ENCODE results near the gene LAIR1. TPM values are rescaled to one million over a fixed set of nuclear protein-coding genes. Genes with fewer than 3 reads are reported as not detected.

Gene LAIR1
- total RNA-seq, 2 donors from 2014 or later = 5.2 to 9.3 TPM

DNA sequence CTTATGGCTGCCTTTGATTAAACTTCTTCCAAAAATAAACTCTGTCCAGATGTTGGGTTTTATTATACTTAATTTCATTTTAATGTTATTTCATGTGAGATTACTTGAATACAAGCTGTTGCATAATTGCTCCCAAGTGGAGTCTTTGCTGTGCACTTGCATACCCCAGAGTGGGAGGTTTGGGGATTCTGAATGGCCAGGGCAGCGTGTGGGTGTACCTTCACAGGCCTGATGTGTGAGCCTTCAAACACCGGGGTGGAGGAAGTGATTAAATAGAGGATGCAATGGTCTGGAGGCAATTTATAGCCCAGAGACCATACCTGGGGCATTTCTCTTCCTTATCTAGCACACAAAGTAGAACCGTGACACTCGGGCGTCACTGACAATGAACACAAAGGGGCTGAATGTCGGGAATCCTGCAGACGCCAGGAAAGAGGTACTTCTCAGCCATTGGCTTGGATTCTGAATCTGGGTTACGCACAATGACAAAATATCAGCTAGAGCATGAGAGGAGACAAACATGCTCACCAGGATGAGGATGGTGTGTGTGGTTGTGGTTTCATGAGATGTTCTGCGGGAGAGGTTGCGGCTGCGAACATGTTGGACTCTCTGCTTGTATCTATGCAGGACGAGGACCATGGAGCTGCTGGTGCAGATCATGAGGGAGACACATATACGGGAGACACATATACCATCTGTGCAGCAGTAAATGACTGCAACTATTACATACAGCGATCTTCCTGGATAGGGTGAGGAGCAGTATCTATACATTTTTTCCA is 44.6 kb downstream of the LAIR1 start:
- no peak overlapping the region for H3K4me3 ChIP-seq
- no peak overlapping the region for H3K9ac ChIP-seq (ENCODE audit: low read depth in 2 of 2, low read length in 2 of 2)
- intact Hi-C loops (cut with DNase I) = no loop called here
- no peaks in the 10 kb centered on the region for H3K27me3 ChIP-seq
- DNase-seq = no peak
- H3K9me3 ChIP-seq = no peaks in the 10 kb centered on the region
- no peak overlapping the region for H3K27ac ChIP-seq
- H3K36me3 ChIP-seq = no peaks in the 10 kb centered on the region
- H3K4me1 ChIP-seq = no peaks in the 10 kb centered on the region
- TF ChIP-seq, protein P1, sequence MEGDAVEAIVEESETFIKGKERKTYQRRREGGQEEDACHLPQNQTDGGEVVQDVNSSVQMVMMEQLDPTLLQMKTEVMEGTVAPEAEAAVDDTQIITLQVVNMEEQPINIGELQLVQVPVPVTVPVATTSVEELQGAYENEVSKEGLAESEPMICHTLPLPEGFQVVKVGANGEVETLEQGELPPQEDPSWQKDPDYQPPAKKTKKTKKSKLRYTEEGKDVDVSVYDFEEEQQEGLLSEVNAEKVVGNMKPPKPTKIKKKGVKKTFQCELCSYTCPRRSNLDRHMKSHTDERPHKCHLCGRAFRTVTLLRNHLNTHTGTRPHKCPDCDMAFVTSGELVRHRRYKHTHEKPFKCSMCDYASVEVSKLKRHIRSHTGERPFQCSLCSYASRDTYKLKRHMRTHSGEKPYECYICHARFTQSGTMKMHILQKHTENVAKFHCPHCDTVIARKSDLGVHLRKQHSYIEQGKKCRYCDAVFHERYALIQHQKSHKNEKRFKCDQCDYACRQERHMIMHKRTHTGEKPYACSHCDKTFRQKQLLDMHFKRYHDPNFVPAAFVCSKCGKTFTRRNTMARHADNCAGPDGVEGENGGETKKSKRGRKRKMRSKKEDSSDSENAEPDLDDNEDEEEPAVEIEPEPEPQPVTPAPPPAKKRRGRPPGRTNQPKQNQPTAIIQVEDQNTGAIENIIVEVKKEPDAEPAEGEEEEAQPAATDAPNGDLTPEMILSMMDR (IDR thresholded peaks at IDR 0.05) = no peak

DNA sequence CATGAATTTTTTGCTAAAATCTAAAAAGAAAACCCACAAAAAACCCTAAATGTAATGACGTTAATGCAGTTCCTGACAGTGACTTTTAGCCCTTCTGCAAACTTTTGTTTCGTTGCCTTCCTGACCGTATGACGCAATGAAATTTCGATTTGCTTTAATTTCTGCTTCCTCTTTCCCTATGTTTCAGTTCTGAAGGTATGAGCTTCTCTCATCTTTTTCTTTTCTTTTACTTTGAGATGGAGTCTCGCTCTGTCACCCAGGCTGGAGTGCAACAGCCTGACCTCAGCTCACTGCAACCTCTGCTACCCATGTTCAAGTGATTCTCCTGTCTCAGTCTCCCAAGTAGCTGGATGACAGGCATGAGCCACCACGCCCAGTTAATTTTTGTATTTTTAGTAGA is 45.7 kb downstream of the LAIR1 start:
- intact Hi-C loops (cut with DNase I) = no loop called here
- H3K4me3 ChIP-seq = no peak overlapping the region
- no peaks in the 10 kb centered on the region for H3K27me3 ChIP-seq
- no peaks in the 10 kb centered on the region for H3K36me3 ChIP-seq
- no peak overlapping the region for H3K27ac ChIP-seq
- H3K4me1 ChIP-seq = no peaks in the 10 kb centered on the region
- no peak overlapping the region for H3K9ac ChIP-seq (ENCODE audit: low read depth in 2 of 2, low read length in 2 of 2)
- H3K9me3 ChIP-seq = no peaks in the 10 kb centered on the region
- no peak for DNase-seq
- TF ChIP-seq, protein P1 (IDR thresholded peaks at IDR 0.05) = no peak

DNA sequence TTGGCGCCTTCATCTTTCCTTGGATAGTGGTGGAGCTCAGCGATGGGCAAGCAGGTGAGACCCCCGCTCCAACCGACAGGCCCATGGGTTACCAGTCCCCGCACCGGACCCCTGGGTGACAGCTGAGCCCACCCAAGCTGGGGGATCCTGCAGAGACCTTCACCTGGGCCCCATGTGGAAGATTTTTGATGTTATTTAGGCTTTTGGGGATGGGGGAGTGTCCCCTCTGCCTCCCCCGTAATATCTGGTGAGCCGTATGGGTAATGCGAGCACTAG is 46.8 kb downstream of the LAIR1 start:
- intact Hi-C loops (cut with DNase I) = no loop called here

DNA sequence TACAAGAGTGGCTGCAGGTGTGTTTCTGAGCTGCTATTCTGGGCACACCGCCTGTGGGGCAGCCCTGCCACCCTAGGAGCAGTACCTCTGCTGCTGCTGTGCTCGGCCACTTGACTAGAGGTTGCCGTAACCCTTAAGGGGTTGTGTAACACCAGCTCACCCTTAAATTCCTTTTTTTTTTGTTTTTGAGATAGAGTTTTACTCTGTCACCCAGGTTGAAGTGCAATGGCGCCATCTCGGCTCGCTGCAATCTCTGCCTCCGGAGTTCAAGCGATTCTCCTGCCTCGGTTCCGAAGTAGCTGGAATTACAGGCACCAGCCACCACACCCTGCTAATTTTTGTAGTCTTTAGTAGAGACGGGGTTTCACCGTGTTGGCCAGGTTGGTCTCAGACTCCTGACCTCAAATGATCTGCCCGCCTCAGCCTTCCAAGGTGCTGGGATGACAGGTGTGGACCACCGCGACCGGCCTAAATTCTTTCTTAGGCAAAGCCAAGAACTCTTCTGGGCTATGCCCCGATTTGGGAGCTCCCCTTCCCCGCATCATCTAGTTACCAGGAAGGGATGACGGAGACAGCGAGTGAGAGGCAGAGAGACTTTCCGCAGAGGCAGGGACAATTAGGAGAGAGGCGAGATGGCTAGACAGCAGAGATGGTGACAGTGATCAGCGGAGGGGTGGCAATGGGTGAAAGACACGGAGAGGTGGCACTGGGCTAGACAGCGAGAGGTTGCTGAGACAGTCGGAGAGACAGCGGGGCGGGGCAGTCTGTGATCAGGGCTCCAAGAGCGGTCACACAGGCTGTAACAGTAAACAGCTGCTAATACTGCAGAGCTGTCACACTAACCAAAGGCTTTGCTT is 47.4 kb downstream of the LAIR1 start:
- Histone ChIP-seq H3K9me3 (no peaks in the 10 kb centered on the region), H3K36me3 (no peaks in the 10 kb centered on the region), H3K27me3 (no peaks in the 10 kb centered on the region), H3K27ac (no peak overlapping the region), H3K4me1 (no peaks in the 10 kb centered on the region), H3K9ac (ENCODE audit: low read depth in 2 of 2, low read length in 2 of 2) (no peak overlapping the region), H3K4me3 (no peak overlapping the region)
- no peak for DNase-seq
- TF ChIP-seq, protein P1 (IDR thresholded peaks at IDR 0.05) = no peak
- intact Hi-C loops (cut with DNase I) = no loop called here

More for the DNA sequence above, 46.8 kb downstream of the LAIR1 start:
- Histone ChIP-seq H3K27ac (no peak overlapping the region), H3K9ac (ENCODE audit: low read depth in 2 of 2, low read length in 2 of 2) (no peak overlapping the region), H3K27me3 (no peaks in the 10 kb centered on the region), H3K36me3 (no peaks in the 10 kb centered on the region), H3K9me3 (no peaks in the 10 kb centered on the region), H3K4me3 (no peak overlapping the region), H3K4me1 (no peaks in the 10 kb centered on the region)
- no peak for DNase-seq
- TF ChIP-seq, protein P1 (IDR thresholded peaks at IDR 0.05) = no peak

DNA sequence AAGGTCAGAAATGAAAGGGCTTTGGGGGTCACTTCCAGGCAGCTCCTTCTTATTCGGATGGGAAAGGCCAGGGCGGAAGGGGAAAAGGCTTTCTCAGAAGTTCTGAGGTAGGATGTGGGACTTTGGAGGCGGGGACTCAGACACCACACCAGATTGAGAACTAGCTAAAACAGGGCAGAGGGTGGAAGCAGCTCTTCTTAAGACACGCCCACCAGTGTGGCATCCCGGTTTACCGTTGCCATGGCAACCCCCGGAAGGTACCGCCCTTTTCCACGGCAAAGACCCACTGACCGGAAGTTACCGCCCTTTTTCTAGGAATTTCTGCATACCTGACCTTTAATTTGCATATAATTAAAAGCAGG is 48.0 kb downstream of the LAIR1 start:
- intact Hi-C loops (cut with DNase I) = no loop called here
- Histone ChIP-seq H3K4me1 (no peaks in the 10 kb centered on the region), H3K9ac (ENCODE audit: low read depth in 2 of 2, low read length in 2 of 2) (no peak overlapping the region), H3K9me3 (no peaks in the 10 kb centered on the region), H3K27ac (no peak overlapping the region), H3K27me3 (no peaks in the 10 kb centered on the region), H3K4me3 (no peak overlapping the region), H3K36me3 (no peaks in the 10 kb centered on the region)
- TF ChIP-seq, protein P1 (IDR thresholded peaks at IDR 0.05) = no peak
- DNase-seq = no peak
